T-helper 2 cell treated with Interferon-gamma antibody and Interleukin-4, amounts not matched to agents 100 ng/mL and 5 ng/mL, for 36 hours (primary cell): ENCODE data around the gene AKT3. TPM values are rescaled to one million over a fixed set of nuclear protein-coding genes. Genes with fewer than 3 reads are reported as not detected.
"Not testable (repeated sequence)": the region's sequence is repeated elsewhere in the genome, so short reads cannot be mapped to it uniquely, and the experiment has no call there.

ENCODE experiments used
- intact Hi-C: fragments of 100-400 bp; cut with micrococcal nuclease; formaldehyde crosslinking; loops from one replicate; pipeline ENCODE4 v1.15.1; 2023
- total RNA-seq: library from RNA; stranded (reverse); gene quantifications from 2 replicates; pipeline ENCODE4 v1.2.3, GENCODE V29; 2022

The AKT3 gene
- total RNA-seq, 1 donor from 2014 or later, result 23.2 TPM

DNA sequence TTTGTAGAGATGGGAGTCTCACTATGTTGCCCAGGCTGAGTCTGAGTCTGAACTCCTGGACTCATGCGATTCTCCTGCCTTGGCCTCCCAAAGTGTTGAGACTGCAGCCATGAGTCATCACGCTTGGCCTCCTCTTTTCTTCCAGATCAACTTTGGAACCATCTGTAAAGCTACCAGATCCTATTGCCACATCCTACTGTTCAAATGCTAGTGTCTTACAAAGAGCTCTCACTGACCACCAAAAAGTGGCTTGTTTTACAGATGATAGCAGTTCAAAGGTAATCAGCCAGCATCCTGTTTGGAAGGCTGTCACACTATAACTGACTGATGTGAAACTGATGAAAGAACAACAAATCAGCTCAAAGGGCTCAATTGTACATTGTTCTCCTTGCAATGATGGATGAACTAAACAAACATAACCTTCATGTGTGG lies 221.6 kb downstream of the AKT3 start:
- intact Hi-C loops, result no loop called here

DNA sequence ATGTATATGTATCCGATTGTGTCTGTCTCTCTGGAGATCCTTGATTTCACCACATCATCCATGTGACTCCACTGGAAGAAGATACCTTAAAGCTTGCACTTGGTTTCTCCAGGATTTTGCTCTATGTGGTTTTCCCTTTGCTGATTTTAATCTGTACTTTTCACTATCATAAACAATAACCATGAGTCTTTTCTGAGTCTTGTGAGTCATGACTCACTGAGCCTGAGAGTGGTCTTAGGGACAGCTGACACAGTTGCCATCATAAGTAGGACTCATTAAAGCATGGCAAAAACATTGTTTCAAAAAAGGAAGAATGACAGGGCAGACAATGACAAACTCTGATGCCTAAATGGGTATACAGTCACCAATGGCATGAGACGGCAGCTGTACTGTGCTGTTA lies 226.2 kb downstream of the AKT3 start:
- intact Hi-C loops, result no loop called here

DNA sequence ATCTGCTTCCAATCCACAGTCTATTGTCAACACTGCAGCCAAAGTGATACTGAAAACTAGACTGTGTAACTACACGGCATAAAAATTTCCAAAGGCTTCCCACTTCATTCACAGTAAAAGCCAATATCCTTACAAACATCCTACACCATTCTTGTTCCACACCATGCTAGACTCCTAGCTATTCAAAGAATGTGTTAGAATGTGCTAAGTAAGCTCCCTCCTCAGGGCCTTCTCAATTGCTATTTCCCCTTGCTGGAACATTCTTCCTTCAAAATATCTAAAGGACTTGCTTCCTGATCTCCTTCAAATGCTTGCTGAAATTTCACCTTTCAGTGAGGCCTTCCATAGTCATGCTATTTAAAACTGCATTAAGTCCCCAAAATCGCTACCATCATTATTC lies 228.1 kb downstream of the AKT3 start:
- intact Hi-C loops, result no loop called here

DNA sequence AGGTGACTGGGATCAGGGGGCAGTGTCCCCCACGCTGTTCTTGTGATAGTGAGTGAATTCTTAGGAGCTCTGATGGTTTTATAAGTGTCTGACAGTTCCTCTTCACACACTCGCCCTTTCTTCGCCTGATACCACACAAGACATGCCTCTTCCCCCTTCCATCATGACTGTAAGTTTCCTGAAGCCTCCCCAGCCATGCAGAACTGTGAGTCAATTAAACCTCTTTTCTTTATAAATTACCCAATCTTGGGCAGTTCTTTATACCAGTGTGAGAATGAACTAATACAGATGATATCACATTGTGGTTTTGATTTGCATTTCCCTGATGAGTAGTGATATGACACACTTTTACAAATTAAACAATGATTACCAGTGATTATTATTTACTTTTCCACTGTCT lies 229.9 kb downstream of the AKT3 start:
- intact Hi-C loops, result no loop called here

DNA sequence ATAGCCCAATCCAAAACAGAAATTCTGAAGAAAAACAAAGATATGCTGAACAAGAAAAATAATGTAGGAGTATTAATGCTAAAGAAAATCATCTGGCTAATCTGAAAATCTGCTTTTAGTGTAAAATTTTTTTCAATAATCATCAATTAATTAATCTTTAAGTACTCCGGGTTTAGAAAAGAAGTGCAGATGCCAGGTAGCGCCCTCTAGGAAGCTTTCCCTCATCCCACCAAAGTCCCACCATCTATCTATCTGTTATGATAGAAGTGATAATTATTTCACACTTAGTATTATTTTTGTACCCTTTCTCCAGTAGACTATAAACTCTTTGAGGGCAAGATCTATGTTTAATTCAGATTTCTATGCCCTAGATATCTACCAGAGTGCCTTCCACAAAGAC lies 240.3 kb downstream of the AKT3 start:
- intact Hi-C loops, result no loop called here

DNA sequence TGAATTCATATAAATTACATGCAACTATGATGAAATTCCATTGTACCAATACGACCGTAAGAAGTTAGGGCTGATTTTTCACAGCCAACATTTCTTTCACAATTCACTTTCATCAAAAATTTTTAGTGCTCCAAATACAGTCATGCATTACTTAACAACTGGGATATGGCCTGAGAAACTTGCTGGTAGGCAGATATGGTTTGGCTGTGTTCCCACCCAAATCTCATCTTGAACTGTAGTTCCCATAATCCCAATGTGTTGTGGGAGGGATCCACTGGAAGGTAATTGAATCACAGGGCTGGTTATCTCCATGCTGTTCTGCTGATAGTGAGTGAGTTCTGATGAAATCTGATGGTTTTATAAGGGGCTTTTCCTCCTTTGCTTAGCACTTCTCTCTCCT lies 244.4 kb downstream of the AKT3 start:
- intact Hi-C loops, result no loop called here

DNA sequence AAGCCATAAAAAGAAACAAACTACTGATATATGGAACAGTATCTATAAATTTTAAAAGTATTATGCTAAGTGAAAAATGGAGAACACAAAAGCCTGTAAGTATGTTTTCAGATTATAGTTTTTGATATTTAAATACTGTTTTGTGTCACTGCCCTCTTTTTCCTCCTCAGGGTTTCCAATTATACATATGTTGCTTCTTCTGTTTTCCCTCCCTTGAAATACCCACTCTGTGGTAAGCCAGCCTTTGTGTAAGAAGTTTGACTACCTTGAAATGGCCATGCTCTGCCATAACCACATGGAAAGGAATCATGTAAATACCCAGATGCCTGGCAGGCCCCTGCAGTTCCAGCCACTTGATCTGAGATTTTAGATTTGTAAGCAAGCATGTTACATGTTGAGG lies 248.3 kb downstream of the AKT3 start:
- intact Hi-C loops, result no loop called here

DNA sequence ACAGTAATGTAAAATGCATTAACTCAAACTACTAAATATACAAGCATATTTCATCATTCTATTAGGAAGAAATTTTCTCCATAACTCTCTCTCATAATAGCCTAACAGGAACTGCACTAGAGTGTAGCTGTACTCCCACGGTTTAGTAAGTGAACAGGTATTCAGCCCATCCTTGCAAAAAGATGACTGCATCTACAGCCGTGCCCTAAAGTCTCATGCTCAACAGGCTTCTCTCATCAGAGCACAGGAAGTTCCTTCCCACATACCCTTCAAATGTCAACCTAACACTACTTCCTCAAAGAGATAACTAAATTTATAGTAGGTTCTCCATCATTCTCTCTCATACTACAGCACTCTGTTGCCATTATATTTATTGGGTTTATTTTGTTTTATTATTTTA lies 251.6 kb downstream of the AKT3 start:
- intact Hi-C loops, result loop anchor here (5.0 to 10.0 kb wide), 7 partner anchors 176 to 1054 kb away; partner anchors contain the start of genes ADSS2 and DESI2

DNA sequence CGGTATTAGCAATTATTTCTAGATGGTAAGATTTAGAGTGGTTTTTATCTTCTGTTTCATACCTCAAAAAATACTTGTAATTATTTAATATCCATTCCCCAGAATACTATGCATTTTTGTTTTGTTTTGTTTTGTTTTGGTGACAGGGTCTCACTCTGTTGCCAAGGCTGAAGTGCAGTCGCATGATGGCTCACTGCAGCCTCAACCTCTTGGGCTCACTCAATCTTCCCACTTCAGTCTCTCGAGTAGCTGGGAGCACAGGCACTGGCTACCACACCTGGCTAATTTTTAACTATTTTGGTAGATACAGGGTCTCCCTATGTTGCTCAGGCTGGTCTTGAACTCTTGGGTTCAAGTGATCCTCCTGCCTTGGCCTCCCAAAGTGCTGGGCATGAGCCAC lies 252.7 kb downstream of the AKT3 start:
- intact Hi-C loops, result loop anchor here (2.0 to 10.0 kb wide), 8 partner anchors 175 to 1055 kb away; partner anchors contain the start of genes ADSS2, AKT3 and DESI2

DNA sequence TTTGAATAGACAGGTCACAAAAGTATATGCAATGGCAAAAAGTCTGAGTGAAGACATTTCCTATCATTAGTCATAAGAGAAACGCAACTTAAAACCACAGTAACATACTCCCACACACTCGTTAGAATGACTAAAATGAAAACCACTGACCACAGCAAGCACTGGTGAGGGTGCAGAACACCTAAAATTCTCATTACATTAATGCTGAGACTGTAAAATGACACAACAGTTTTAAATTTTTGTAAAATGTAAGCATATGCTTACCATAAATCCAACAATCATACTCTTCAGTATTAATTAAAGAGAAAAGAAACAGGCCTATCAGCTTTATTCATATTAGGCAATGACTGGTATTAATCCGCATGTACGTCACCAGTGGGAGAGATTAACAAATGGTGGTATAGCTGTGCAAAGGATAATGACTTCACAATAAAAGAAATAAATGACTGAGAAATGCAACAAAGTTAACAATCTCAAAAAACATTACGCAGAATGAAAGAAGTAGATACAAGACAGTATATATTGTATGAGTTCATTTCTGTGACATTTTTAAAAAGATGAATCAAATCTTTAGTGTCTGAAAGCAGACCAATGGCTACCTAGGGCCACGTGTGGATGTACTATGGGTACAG lies 253.5 kb downstream of the AKT3 start:
- intact Hi-C loops, result loop anchor here (1.0 to 10.0 kb wide), 10 partner anchors 8 to 1056 kb away; partner anchors contain the start of genes ADSS2, AKT3, CEP170 and DESI2

DNA sequence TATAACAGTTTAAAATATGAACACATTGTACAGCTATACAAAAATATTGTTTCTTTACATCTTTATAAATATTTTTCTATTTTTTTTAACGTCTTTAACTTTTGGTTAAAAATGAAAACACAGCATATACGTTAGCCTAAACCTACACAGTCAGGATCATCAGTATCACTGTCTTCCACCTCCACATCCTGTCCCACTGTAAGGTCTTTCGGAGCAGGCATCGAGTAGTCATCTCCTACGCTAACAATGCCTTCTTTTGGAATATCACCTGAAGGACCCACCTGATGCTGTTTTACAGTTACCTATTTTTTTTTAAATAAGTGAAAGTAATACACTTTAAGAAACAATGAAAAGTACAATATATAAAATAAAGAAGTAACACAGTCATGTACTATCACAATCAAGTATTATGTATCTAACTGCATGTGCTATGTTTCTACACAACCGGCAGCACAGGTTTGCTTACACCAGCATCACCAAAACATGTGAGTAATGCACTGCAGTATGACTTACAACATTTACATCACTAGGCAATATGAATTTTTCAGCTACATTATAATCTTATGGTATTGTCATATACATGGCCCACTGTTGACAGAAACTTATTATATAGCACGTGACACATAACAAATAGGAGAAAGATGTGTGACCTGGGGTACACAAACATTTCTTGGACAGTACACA lies 254.4 kb downstream of the AKT3 start:
- intact Hi-C loops, result loop anchor here (1.0 to 10.0 kb wide), 10 partner anchors 7 to 1057 kb away; partner anchors contain the start of genes ADSS2, AKT3, CEP170 and DESI2

DNA sequence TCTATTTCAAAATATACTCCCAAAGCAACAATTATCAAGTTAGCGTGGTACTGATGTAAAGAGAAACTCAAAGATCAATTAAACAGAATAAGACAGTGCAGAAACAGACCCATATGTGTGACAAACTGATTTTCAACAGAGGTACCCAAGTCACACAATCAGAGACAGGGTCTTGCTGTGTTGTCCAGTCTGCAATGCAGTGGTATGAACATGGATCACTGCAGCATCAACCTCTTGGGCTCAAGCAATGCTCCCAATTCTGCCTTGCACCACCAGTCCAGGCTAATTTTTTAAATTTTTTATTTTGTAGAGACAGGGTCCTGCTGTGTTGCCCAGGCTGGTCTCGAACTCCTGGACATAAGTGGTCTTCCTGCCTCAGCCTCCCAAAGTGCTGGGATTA lies 255.6 kb downstream of the AKT3 start:
- intact Hi-C loops, result loop anchor here (5.0 to 10.0 kb wide), 2 partner anchors 38 to 730 kb away; no protein-coding TSS in a partner anchor

DNA sequence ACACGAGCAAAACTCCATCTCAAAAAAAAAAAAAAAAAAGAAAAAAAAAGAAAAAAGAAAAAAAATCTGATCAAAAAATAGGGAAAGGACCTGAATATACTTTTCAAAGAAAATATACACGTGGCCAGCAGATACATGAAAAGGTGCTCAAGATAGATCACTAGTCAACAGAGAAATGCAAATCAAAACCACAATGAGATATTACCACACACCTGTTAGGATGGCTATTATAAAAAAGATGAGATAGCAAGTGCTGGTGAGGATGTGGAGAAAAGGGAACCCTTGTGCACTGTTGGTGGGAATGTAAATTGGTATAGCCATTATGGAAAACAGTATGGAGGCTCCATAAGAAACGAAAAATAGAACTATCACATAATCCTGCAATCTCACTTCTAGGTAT lies 260.8 kb downstream of the AKT3 start:
- intact Hi-C loops, result not testable (repeated sequence)

DNA sequence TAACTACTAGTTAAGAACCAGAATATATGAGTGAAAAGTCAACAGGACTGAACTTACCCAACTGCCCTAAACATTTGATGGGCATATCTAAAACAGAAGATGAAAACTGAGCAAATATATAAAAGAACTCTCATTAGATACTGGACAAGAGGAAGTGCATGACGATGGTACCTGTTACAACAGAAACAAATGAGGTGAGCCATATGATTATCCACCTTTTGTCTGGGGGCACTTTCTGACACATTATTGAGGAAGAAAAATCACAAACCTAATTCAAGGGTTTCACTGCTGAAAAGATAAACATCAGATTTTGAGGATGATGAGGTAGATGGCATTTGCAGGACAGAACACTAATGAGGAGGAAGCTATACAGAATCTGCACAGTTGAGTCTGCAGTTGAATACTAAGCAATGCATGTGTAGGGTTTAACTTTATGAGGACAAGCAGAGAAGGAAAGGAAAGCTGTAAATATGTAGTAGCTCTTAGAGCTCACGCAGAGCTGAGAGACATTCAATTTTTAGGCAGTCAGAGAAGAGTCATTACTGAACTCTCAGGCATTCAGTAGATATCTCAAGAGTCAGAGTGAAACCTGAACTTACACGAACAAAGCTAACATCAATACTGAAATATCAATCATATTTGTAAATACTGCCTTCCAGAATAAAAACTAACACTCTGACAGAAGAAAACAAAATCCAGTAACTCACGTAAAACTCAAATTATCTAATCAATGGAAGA lies 262.1 kb downstream of the AKT3 start:
- intact Hi-C loops, result loop anchor here (1.0 kb wide), 1 partner anchor 8 kb away; no protein-coding TSS in a partner anchor

DNA sequence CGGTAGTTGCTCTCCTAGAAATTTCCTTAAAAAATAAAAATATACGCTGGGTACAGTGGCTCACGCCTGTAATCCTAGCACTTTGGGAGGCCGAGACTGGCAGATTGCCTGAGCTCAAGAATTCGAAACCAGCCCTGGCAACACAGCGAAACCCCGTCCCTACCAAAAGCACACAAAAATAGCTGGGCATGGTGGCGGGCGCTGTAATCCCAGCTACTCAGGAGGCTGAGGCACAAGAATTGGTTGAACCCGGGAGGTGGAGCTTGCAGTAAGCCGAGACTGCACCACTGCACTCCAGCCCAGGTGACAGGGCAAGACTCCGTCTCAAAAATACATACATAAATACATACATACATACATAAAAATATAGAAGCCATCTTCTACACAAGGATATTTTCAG lies 262.8 kb downstream of the AKT3 start:
- intact Hi-C loops, result no loop called here

DNA sequence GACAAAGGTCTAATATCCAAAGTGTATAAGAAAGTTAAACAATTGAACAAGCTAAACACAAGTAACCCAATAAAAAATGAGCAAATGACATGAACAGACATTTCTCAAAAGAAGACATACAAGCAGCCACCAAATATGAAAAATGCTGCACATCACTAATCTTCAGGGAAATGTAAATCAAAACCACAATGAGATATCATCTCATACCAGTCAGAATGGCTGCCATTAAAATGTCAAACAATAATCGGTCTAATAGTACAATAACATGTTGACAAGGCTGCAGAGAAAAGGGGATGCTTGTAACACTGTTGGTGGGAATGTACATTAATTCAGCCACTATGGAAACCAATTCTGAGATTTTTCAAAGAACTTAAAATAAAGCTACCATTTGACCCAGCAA lies 264.1 kb downstream of the AKT3 start:
- intact Hi-C loops, result no loop called here

DNA sequence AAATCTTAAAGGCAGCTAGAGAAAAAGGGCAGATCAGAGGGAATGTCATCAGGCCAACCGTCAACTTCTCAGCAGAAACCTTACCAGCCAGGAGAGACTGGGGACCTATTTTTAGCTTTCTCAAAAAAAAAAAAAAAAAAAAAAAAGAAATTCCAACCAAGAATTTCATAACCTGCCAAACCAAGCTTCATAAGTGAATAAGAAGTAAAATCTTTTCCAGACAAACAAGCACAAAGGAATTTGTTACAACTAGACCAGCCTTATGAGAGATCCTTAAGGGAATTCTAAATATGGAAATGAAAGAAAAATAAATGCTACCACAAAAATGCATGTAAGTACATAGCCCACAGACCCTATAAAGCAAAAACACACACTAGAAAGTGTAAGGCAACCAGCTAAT lies 267.7 kb downstream of the AKT3 start:
- intact Hi-C loops, result no loop called here

DNA sequence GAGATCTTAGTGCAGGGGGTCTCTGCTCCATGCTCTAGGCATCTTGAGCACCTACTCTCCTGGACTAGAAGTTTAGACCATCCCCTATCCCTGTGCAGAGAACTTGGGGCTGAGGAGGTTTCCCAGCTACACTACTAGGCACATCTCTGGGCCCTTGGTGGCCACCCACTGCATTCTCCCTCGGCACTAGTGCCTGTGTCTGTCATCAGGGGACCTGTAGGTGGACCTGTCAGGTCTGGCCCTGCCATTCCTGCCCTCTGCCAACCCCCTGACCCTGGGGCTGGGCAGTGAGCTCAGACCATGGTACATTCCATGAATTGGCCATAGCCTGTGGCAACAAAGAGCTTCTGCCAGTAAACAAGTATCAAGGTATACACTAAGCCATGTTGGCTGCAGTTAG lies 269.1 kb downstream of the AKT3 start:
- intact Hi-C loops, result no loop called here

DNA sequence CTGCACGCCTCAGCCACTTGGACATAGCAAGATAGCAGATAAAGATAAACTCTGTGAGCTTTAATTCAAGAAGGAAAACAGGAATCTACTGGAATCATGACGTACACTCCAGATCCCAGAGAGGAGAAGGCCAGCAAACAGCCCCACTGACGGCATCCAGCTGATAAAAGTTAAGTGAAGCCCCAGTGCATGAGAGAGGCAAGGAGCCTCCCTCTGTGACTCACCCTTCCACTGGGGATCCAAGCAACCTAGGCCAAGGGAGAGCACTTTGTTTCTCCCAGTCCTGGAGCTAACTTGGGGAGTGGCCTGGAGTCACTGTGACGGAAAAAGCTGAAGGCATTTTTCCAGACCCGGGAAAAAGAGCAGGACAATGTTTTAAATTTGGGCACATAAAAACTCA lies 270.0 kb downstream of the AKT3 start:
- intact Hi-C loops, result no loop called here

DNA sequence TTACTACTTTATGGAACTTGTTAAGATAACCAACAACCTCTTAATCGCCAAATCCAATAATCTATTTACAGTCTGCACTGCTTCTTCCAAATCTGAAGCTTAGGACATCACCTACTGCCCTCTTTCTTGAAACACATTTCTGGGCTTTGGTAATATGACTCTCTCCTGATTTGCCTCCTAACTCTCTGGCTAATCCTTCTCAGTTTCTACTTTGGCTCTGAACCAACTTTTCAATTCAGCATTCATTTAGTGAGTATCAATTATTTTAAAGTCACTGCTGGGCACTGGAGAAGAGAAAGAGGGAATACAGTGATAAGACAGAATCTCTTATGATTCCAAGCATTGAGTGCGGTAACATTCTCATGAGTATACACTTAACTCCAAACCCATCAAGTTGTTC lies 275.0 kb downstream of the AKT3 start:
- intact Hi-C loops, result no loop called here

DNA sequence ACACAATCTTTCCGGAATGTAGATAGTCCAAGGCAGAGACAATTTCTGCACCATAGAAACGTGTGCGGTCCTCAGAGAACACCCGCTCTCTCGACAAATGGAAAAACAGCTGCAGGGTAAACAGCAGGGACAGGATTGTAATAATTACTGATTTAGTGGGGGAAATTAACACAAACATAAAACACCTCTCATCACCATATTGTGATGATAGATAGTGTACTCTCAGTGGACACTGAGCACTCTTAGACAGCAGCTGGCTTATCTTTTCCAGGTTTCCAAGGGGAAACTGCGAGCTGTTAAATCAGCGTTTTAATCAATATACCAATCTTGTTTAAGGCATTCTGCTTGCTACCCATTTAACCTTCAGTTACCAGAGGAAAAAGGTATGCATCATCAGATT lies 277.1 kb downstream of the AKT3 start:
- intact Hi-C loops, result no loop called here

DNA sequence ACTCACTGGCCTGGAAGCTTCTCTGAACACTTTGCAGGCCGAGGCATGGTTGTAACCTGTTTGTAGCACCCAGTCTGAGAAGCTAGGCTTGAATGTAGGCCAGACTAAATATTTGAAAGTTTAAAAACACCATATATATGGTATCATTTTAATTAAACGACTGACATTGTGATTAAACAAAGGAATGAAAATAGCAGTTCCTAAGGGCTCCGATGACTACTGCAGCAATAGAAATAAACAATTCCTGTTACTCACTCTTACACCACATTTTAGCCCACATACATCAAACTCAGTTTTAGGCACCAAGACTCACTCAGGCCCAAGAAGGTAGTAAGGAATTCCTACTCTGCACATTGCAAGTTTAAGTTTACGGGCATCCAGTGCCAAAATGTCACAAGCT lies 281.2 kb downstream of the AKT3 start:
- intact Hi-C loops, result no loop called here
